Measurements from ENCODE around the gene MAP3K15.

DNA sequence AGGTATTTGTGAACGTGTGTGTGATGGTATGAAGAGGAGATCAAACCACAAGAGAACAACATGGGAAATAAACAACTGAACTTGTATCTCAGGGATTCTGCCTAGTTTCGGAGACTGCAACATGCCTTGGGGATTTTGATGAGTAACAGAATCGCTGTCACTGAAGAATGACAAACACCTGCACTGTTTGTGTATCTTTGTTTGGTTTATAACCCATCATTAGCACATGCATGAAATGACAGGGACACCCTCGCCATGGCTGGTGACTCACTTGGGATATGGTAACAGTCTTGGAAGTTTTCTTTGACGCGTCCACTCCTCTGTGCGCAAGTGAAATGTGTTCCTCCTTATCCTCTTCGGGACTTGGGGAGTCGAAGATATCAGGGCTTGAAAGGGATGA, 30.3 kb upstream of the MAP3K15 start:
- TF ChIP-seq POLR2AphosphoS5 (IDR thresholded peaks at IDR 0.05; ENCODE audit: low read depth, low read length), result no peak
- TF ChIP-seq SIN3A (IDR thresholded peaks at IDR 0.05; ENCODE audit: borderline replicate concordance, insufficient read depth, low read length), result no peak
- no peak for TF ChIP-seq TAF1 (IDR thresholded peaks at IDR 0.05; ENCODE audit: borderline replicate concordance, insufficient read depth, low read length)
- TF ChIP-seq, protein P1, sequence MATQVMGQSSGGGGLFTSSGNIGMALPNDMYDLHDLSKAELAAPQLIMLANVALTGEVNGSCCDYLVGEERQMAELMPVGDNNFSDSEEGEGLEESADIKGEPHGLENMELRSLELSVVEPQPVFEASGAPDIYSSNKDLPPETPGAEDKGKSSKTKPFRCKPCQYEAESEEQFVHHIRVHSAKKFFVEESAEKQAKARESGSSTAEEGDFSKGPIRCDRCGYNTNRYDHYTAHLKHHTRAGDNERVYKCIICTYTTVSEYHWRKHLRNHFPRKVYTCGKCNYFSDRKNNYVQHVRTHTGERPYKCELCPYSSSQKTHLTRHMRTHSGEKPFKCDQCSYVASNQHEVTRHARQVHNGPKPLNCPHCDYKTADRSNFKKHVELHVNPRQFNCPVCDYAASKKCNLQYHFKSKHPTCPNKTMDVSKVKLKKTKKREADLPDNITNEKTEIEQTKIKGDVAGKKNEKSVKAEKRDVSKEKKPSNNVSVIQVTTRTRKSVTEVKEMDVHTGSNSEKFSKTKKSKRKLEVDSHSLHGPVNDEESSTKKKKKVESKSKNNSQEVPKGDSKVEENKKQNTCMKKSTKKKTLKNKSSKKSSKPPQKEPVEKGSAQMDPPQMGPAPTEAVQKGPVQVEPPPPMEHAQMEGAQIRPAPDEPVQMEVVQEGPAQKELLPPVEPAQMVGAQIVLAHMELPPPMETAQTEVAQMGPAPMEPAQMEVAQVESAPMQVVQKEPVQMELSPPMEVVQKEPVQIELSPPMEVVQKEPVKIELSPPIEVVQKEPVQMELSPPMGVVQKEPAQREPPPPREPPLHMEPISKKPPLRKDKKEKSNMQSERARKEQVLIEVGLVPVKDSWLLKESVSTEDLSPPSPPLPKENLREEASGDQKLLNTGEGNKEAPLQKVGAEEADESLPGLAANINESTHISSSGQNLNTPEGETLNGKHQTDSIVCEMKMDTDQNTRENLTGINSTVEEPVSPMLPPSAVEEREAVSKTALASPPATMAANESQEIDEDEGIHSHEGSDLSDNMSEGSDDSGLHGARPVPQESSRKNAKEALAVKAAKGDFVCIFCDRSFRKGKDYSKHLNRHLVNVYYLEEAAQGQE (IDR thresholded peaks at IDR 0.05; ENCODE audit: insufficient read depth in 1 of 2, low read depth in 2 of 2, low read length in 2 of 2), result no peak
- no peak for TF ChIP-seq FOXP2 (optimal IDR thresholded peaks at IDR 0.05; ENCODE audit: borderline replicate concordance, extremely low read depth, extremely low read length, insufficient read depth)
